GM12872 (cell line): Measurements from ENCODE around the gene DDX43.

Experiments
- CTCF ChIP-seq: IDR thresholded peaks from 3 replicates; pipeline ENCODE4 v1.5.1; 2011; ENCODE audit warnings: low read depth, mild to moderate bottlenecking, low read length, moderate library complexity; ENCODE audit not compliant: insufficient read depth

DDX43 gene

GRCh38 chr6:73394577-73395354 lies at the start of gene DDX43:
Gene DDX43 (plus strand): TSS chr6:73394828. CDS start chr6:73394906, 78 bp downstream.
- no peak for TF ChIP-seq CTCF

- no peak for TF ChIP-seq CTCF
Observed at GRCh38 chr6:73348550-73349204, 46.0 kb upstream of the DDX43 start.

DNA sequence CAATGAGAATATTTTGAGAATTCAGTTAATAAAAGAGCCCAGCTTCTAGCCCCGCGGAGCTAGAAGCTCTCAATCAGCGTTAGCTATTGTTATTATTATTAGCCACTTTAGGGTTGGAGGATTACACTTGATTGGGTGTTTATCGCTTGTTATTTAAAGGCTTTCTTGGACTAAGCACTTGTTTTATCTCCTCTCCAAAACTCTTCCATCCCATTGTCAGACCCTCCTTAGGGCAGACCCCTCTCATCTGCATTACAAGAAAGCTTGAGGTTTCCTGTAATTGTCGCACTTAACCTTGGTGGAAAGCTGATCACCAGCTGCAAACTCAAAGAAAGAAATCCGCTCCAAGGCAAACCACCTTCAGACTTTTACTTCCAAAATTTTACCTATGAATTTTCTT lies 45.3 kb upstream of the DDX43 start:
- TF ChIP-seq CTCF = no peak

DNA sequence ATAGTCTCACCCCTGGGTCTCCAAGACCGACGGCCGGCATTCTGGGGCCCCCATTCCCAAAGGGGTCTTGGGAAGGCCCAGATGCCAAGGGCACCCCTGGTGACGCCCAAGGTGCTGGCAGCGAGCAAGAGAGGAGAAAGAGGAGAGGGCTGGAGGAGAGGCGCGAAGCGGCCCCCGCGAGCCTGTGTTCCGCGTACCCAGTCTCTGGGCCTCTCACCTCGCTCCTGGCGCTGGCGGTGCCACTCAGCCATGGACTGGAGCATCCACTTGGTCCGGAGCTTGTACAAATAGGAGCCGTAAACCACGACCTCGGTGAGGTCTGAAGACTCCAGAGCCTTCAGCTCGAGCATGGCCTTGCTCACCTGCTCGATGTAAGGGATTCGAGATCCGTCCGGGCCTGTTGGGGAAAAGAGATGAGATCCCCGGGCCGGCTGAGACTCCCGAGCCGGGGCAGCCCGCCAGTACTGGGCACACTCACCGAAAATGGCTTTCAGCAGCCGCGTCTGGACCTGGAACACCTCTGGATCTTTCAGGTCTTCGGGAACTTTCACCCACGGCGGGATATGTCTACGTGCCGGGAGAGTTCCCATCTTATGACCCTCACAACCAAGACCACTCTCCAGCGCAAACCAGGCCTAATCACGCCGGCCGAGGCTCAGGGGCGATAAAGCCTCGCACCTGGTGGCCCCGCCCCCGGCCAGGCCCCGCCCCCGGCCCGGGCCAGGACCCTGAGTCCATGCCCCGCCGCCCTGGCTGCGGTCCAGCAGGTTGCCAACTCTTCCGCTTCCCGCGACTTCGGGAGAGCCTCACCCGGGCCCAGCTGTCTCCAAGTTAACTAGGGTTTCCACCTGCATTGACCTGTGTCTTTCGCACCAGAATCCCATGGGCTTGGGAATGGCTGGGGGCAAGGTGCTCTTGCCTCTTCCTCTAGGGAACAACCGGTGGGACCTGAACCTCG lies 40.7 kb upstream of the DDX43 start, which contains the start of gene DPPA5:
DPPA5 (minus strand) TSS at position 641 of the 958 bp plus-strand sequence; CDS start at position 590, 51 bp downstream.
- TF ChIP-seq CTCF = no peak

- no peak for TF ChIP-seq CTCF
Observed at GRCh38 chr6:73362358-73362757, 32.3 kb upstream of the DDX43 start, which contains the start of gene KHDC3L. Gene KHDC3L (plus strand): TSS chr6:73362658. CDS start chr6:73362730, 72 bp downstream.

GRCh38 chr6:73362869-73363536 lies 31.6 kb upstream of the DDX43 start:
- TF ChIP-seq CTCF = no peak
